Colonic mucosa (tissue), 4 donors: ENCODE results near the gene GPRC5B. TPM values are rescaled to one million over a fixed set of nuclear protein-coding genes. Genes with fewer than 3 reads are reported as not detected.

ENCODE experiments used
- DNase-seq: peaks from one replicate; pipeline ENCODE4 v3.0.0-alpha.2; 2020
- H3K27ac ChIP-seq: fragments of 200-600 bp; one replicate; pipeline ENCODE4 v1.8.0; 2021
- H3K27me3 ChIP-seq: fragments of 200-600 bp; one replicate; pipeline ENCODE4 v1.8.0; 2021
- H3K36me3 ChIP-seq: fragments of 200-600 bp; one replicate; pipeline ENCODE4 v1.8.0; 2021
- H3K4me1 ChIP-seq: fragments of 200-600 bp; one replicate; pipeline ENCODE4 v1.8.0; 2021; ENCODE audit warnings: mild to moderate bottlenecking
- H3K4me3 ChIP-seq: fragments of 200-600 bp; one replicate; pipeline ENCODE4 v1.8.0; 2021
- H3K9ac ChIP-seq, 2 donors: one replicate each; pipeline ENCODE4 v1.7.0; 2013; ENCODE audit warnings: control low read depth in 2 of 2, low read depth in 2 of 2, low read length in 2 of 2
- H3K9me3 ChIP-seq: fragments of 200-600 bp; one replicate; pipeline ENCODE4 v1.8.0; 2021
- intact Hi-C: fragments of 100-400 bp; cut with DNase I; formaldehyde crosslinking; loops from one replicate; pipeline ENCODE4 v1.14.1; 2022
- total RNA-seq, 2 donors: library from RNA; stranded (reverse); fragmentation: NEBNext Ultra II Directional in 1 of 2; extraction: Animal tissue kit (Norgen Biotek cat#: 25700) in 1 of 2; gene quantifications; one replicate each; pipeline ENCODE4 v1.2.1, GENCODE V29; 2021
- TF ChIP-seq, protein P1 (sequence below): fragments of 200-600 bp; IDR thresholded peaks from one replicate; pipeline ENCODE4 v1.8.0; 2022; ENCODE audit warnings: antibody characterized with exemption, mild to moderate bottlenecking
- donor health status: healthy.
- donor health status: DM: no; HTN: no; CAD: no.
- donor health status: DM: no; HTN: no; CAD: no.

Gene GPRC5B
- total RNA-seq, 2 donors from 2014 or later, result 3.1 to 8.5 TPM

DNA sequence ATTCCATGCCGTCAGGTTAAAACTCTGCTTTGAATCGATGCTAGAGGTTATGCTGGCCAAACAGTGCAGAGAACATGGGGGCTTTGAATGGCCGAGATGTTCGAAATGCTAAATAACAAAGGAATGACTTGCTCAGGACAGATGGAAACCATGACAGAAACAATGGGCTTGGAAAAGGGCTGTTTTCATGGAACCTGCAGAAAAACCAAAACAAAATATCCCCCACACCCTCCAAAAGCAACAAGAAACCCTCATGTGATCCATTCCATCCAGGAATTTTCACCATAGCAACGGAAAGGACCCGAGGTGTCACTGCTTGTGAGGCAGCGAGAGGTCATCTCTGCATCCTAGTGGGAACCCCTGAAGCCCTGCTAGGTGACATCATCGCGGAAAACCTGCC lies 25.5 kb downstream of the GPRC5B start:
- TF ChIP-seq, protein P1, sequence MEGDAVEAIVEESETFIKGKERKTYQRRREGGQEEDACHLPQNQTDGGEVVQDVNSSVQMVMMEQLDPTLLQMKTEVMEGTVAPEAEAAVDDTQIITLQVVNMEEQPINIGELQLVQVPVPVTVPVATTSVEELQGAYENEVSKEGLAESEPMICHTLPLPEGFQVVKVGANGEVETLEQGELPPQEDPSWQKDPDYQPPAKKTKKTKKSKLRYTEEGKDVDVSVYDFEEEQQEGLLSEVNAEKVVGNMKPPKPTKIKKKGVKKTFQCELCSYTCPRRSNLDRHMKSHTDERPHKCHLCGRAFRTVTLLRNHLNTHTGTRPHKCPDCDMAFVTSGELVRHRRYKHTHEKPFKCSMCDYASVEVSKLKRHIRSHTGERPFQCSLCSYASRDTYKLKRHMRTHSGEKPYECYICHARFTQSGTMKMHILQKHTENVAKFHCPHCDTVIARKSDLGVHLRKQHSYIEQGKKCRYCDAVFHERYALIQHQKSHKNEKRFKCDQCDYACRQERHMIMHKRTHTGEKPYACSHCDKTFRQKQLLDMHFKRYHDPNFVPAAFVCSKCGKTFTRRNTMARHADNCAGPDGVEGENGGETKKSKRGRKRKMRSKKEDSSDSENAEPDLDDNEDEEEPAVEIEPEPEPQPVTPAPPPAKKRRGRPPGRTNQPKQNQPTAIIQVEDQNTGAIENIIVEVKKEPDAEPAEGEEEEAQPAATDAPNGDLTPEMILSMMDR, result no peak
- Histone ChIP-seq H3K9ac (no peak overlapping the region), H3K27ac (no peak overlapping the region), H3K4me1 (no peaks in the 10 kb centered on the region), H3K27me3 (no peaks in the 10 kb centered on the region), H3K9me3 (no peaks in the 10 kb centered on the region), H3K4me3 (no peak overlapping the region), H3K36me3 (no peaks in the 10 kb centered on the region)
- intact Hi-C loops, result no loop called here
- DNase-seq, result no peak

DNA sequence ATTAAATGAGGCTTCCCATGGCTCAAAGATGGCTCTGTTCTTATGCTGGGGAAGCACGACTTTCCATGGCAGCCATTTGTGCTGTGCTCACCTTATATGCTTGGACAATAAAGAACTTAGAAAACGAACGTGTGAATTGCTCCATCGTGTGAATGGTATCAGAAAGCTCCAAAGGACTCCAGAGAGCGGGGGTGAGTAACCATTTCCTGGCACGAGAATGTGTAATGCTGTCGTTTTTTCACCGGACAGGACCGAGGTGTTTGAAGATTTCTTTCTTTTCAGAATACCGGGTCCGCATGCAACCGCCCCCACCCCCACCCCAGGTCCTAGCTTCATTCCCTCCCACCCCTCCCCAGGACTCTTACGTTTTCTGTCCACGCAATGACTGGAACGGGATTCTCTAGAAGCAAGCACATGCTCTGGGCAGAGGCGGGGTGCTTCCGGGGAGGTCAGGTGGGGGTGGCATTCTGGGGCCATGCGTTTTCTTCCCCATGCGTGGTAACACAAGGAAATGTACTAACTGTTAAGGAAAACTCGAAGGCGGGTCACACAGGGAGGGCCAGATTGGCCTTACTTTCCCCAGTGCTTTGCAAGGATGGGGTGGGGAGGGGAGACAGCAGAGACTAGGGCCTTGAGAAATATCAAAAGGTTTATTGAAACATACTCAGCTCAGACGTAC lies 26.2 kb downstream of the GPRC5B start:
- TF ChIP-seq, protein P1, result no peak
- no peak for DNase-seq
- Histone ChIP-seq H3K9ac (no peak overlapping the region), H3K27ac (no peak overlapping the region), H3K9me3 (no peaks in the 10 kb centered on the region), H3K4me3 (no peak overlapping the region), H3K36me3 (no peaks in the 10 kb centered on the region), H3K4me1 (no peaks in the 10 kb centered on the region), H3K27me3 (no peaks in the 10 kb centered on the region)
- intact Hi-C loops, result no loop called here

DNA sequence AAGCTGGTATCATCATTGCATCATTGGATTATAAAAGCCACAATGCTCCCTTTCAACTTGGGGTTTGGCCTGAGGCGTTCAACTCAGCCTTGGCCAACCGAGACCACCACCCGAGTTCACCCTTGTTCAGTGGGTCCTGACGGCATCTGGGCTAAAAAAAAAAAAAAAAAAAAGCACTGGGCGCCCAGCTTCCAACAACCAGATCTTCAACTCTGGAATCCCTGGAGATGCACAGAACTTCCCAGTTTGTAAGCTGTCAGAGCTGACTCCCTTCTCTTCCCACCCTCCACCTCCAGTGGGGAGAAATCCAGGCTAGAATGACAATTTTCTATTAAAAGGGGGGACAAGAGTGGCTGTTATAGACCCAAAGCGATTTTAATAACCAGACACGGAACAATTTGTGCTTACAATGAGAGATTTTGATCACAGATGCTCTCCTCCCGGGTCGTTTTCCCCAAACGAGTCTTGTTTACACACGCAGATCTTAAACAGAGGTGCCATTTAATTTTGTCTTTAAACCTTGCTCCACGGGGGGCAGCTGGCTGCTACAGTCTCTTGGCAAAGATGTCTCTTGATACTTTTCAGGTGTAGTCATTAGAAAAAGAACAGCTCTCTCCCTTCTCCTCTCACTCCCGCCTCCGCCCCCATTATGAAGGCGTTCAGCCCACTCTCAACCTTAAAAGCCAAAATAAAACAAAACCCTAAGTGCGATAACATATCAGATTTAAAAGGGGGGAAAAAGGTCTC lies 26.9 kb downstream of the GPRC5B start:
- Histone ChIP-seq H3K27me3 (no peaks in the 10 kb centered on the region), H3K9ac (no peak overlapping the region), H3K4me1 (no peaks in the 10 kb centered on the region), H3K27ac (no peak overlapping the region), H3K9me3 (no peaks in the 10 kb centered on the region), H3K36me3 (no peaks in the 10 kb centered on the region), H3K4me3 (no peak overlapping the region)
- TF ChIP-seq, protein P1, result no peak
- no peak for DNase-seq
- intact Hi-C loops, result no loop called here

DNA sequence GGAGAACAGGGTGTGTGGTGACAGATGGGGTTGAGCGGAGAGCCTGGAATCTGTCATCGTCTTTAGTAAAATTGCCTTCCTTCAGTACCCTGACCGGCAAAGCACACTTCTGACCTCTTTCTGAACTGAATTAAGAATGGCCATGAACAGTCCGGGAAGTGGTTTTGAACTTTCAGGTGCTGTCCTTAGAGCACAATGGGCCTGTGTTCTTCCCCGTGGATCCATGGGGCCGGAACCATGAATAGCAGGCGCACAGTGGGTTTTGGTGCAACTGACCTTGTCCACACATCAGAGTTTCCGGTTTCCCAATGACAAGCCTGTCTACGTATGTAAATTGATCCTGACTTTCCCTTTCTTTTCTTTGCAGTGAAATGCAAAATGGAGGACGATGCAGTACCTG lies 28.5 kb downstream of the GPRC5B start:
- Histone ChIP-seq H3K4me1 (no peaks in the 10 kb centered on the region), H3K27ac (no peak overlapping the region), H3K9ac (no peak overlapping the region), H3K9me3 (no peaks in the 10 kb centered on the region), H3K36me3 (no peaks in the 10 kb centered on the region), H3K4me3 (no peak overlapping the region), H3K27me3 (no peaks in the 10 kb centered on the region)
- intact Hi-C loops, result no loop called here
- TF ChIP-seq, protein P1, result no peak
- no peak for DNase-seq

DNA sequence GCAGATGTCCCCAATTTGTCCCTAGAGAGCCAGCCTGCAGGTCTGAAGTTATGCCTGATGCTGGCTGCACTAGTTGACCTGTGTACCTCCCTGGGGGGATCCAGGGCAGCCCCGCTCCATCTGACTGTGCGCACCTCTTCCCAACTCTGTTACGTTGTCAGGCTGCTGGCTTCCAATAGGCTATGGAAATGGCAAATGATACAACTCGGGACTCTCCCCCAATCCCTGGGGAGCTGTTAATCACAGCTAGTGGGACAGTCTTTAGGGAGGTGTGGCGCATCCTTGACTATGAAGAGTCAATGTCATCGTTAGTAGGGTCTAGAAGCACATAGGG lies 30.1 kb downstream of the GPRC5B start:
- TF ChIP-seq, protein P1, result no peak

More for the DNA sequence above, 30.1 kb downstream of the GPRC5B start:
- H3K4me1 ChIP-seq, result no peaks in the 10 kb centered on the region
- no peak overlapping the region for H3K9ac ChIP-seq
- no peak for DNase-seq
- no peaks in the 10 kb centered on the region for H3K9me3 ChIP-seq
- no peak overlapping the region for H3K4me3 ChIP-seq
- H3K27me3 ChIP-seq, result no peaks in the 10 kb centered on the region
- no peaks in the 10 kb centered on the region for H3K36me3 ChIP-seq
- intact Hi-C loops, result no loop called here
- no peak overlapping the region for H3K27ac ChIP-seq
